GM21447 (cell line): ENCODE data around the gene NPDC1.
"Not testable (repeated sequence)": the region's sequence is repeated elsewhere in the genome, so short reads cannot be mapped to it uniquely, and the experiment has no call there.

ENCODE experiments used
- ATAC-seq: cut with Tn5 transposase; IDR thresholded peaks from one replicate; pipeline ENCODE4 v1.9.1; 2021; ENCODE audit not compliant: unreplicated experiment

Gene NPDC1

GRCh38 chr9:137014166-137014565, 31.8 kb downstream of the NPDC1 start:
- no peak for ATAC-seq

- no peak for ATAC-seq
These were observed 32.4 kb downstream of the NPDC1 start for GRCh38 chr9:137013571-137013940.

GRCh38 chr9:137012694-137013570, 33.0 kb downstream of the NPDC1 start:
- no peak for ATAC-seq

GRCh38 chr9:137011907-137012675, 33.9 kb downstream of the NPDC1 start:
- ATAC-seq = no peak

GRCh38 chr9:137011156-137011555, 34.8 kb downstream of the NPDC1 start:
- no peak for ATAC-seq

- ATAC-seq = no peak
These were observed 35.8 kb downstream of the NPDC1 start for GRCh38 chr9:137009938-137010732.

GRCh38 chr9:137009217-137009616, 36.8 kb downstream of the NPDC1 start:
- ATAC-seq = no peak

GRCh38 chr9:137008312-137008711, 37.7 kb downstream of the NPDC1 start:
- no peak for ATAC-seq

GRCh38 chr9:137007816-137008270, 38.1 kb downstream of the NPDC1 start:
- no peak for ATAC-seq

- ATAC-seq = no peak
These were observed 38.7 kb downstream of the NPDC1 start for GRCh38 chr9:137007108-137007815.

- no peak for ATAC-seq
These were observed 39.6 kb downstream of the NPDC1 start for GRCh38 chr9:137006116-137007003.

GRCh38 chr9:137004285-137004684, 41.7 kb downstream of the NPDC1 start:
- not testable (repeated sequence) for ATAC-seq

GRCh38 chr9:137002646-137003041, 43.3 kb downstream of the NPDC1 start:
- no peak for ATAC-seq

GRCh38 chr9:137001857-137002645, 43.9 kb downstream of the NPDC1 start:
- ATAC-seq = no peak

GRCh38 chr9:137000177-137000930, 45.6 kb downstream of the NPDC1 start:
- ATAC-seq = no peak

- ATAC-seq = no peak
These were observed 48.1 kb downstream of the NPDC1 start for GRCh38 chr9:136997830-136998234.

GRCh38 chr9:136997371-136997770, 48.6 kb downstream of the NPDC1 start:
- ATAC-seq = no peak
